Kidney (tissue), 14 donors: ENCODE data around the gene TTLL4. TPM values are rescaled to one million over a fixed set of nuclear protein-coding genes. Genes with fewer than 3 reads are reported as not detected.

Experiments
- DNase-seq, 5 donors: peaks; one replicate each; pipeline ENCODE4 v3.0.0-alpha.2; 2013 to 2020
- FAIRE-seq: peaks from 2 replicates; lab custom pipeline; 2012; peaks lifted over from hg19 to GRCh38; lab: Jason Lieb, UNC
- H3K27ac ChIP-seq, 2 donors: one replicate each; pipeline ENCODE4 v1.7.0; 2013; ENCODE audit warnings: low read depth in 2 of 2, low read length in 2 of 2, inconsistent platforms in 1 of 2
- H3K27me3 ChIP-seq: one replicate; pipeline ENCODE4 v1.7.1; 2013; ENCODE audit warnings: low read length, inconsistent platforms; ENCODE audit not compliant: control insufficient read depth, insufficient read depth
- H3K36me3 ChIP-seq, 3 donors: one replicate each; pipeline versions ENCODE4 v1.7.0 to v1.7.1; 2013; ENCODE audit warnings: low read length in 3 of 3, control low read depth in 1 of 3, inconsistent platforms in 1 of 3; ENCODE audit not compliant: insufficient read depth in 3 of 3, control insufficient read depth in 2 of 3
- H3K4me1 ChIP-seq, 3 donors: one replicate each; pipeline versions ENCODE4 v1.7.0 to v1.7.1; 2013; ENCODE audit warnings: low read length in 3 of 3, inconsistent platforms in 1 of 3, low read depth in 1 of 3; ENCODE audit not compliant: control insufficient read depth in 2 of 3, insufficient read depth in 2 of 3
- H3K4me3 ChIP-seq, 3 donors: one replicate each; pipeline versions ENCODE4 v1.7.0 to v1.8.1; 2013; ENCODE audit warnings: low read length in 3 of 3, control low read depth in 1 of 3, inconsistent platforms in 1 of 3
- H3K9ac ChIP-seq, 3 donors: one replicate each; pipeline versions ENCODE4 v1.7.0 to v1.7.1; 2013; ENCODE audit warnings: low read length in 3 of 3, control low read depth in 1 of 3, inconsistent platforms in 1 of 3
- H3K9me3 ChIP-seq, 3 donors: one replicate each; pipeline versions ENCODE4 v1.7.0 to v1.7.1; 2013; ENCODE audit warnings: low read length in 3 of 3, control low read depth in 1 of 3, inconsistent platforms in 1 of 3; ENCODE audit not compliant: control insufficient read depth in 2 of 3, insufficient read depth in 1 of 3
- CTCF ChIP-seq: IDR thresholded peaks from 3 replicates; pipeline ENCODE4 v1.5.1; 2012; ENCODE audit warnings: mild to moderate bottlenecking, moderate library complexity, borderline replicate concordance; ENCODE audit not compliant: insufficient read depth; ENCODE audit errors: extremely low read depth
- intact Hi-C: fragments of 100-400 bp; cut with DNase I; formaldehyde crosslinking; loops from one replicate; pipeline ENCODE4 v1.11.1; 2022
- polyA plus RNA-seq: library from polyadenylated mRNA; stranded (reverse); fragments of 350-450 nt; fragmentation: Illumina TruSeq; extraction: RNeasy Lipid Tissue Mini Kit (QIAGEN cat#74804); gene quantifications from one replicate; pipeline ENCODE4 v1.2.3, GENCODE V29; 2014; ENCODE audit warnings: low read depth, low replicate concordance; ENCODE audit not compliant: insufficient read depth
- total RNA-seq: library from RNA; stranded (reverse); fragmentation: NEBNext Ultra II Directional; extraction: Animal tissue kit (Norgen Biotek cat#: 25700); gene quantifications from one replicate; pipeline ENCODE4 v1.2.1, GENCODE V29; 2021
- donor health status: control.
- donor health status: control.
- donor health status: control.
- donor health status: control.
- donor health status: control.
- donor health status: DM: yes; HTN: yes; CAD: no.
- donor health status: Normal renal cell carcinoma (clear cell type).

Gene TTLL4
- total and polyA plus RNA-seq, 2 donors from 2014 or later: 7.6 to 30.7 TPM

GRCh38 chr2:218694405-218695145 lies 16.1 kb upstream of the TTLL4 start:
- intact Hi-C loops: no loop called here
- Histone ChIP-seq H3K4me3 (no peak overlapping the region), H3K27ac (no peak overlapping the region), H3K4me1 (no peaks in the 10 kb centered on the region), H3K9me3 (no peaks in the 10 kb centered on the region), H3K27me3 (no peaks in the 10 kb centered on the region), H3K9ac (no peak overlapping the region), H3K36me3 (peaks cover 7 to 52% (median 39%) of the 10 kb centered on the region in 3 donors)
- DNase-seq: no peak
- FAIRE-seq: no peak
- no peak for TF ChIP-seq CTCF

- no peak for TF ChIP-seq CTCF
- FAIRE-seq (no peak), DNase-seq (no peak)
- no peak overlapping the region for H3K27ac ChIP-seq
- no peaks in the 10 kb centered on the region for H3K4me1 ChIP-seq
- intact Hi-C loops: no loop called here
- no peaks in the 10 kb centered on the region for H3K9me3 ChIP-seq
- no peak overlapping the region for H3K4me3 ChIP-seq
- H3K27me3 ChIP-seq: no peaks in the 10 kb centered on the region
- peaks cover 3 to 24% (median 19%) of the 10 kb centered on the region in 3 donors for H3K36me3 ChIP-seq
- no peak overlapping the region for H3K9ac ChIP-seq
Measured at GRCh38 chr2:218698885-218699284, 11.8 kb upstream of the TTLL4 start.

GRCh38 chr2:218701806-218702205 lies 8.8 kb upstream of the TTLL4 start:
- no peaks in the 10 kb centered on the region for H3K4me1 ChIP-seq
- intact Hi-C loops: no loop called here
- FAIRE-seq: no peak
- no peak for TF ChIP-seq CTCF
- no peak for DNase-seq
- no peaks in the 10 kb centered on the region for H3K27me3 ChIP-seq
- H3K9me3 ChIP-seq: no peaks in the 10 kb centered on the region
- no peak overlapping the region for H3K27ac ChIP-seq
- H3K4me3 ChIP-seq: no peak overlapping the region
- H3K9ac ChIP-seq: no peak overlapping the region
- H3K36me3 ChIP-seq: peaks cover 2 to 14% (median 11%) of the 10 kb centered on the region in 3 donors
